HepG2 (cell line): ENCODE data around the gene ZDHHC21. TPM values are rescaled to one million over a fixed set of nuclear protein-coding genes. Genes with fewer than 3 reads are reported as not detected.

Source experiments
- ATAC-seq: fragments of 200-7000 bp; cut with Tn5 transposase; 3 replicates; pipeline ENCODE4 v1.9.1; 2020; ENCODE audit warnings: mild to moderate bottlenecking, moderate library complexity
- BruUV-seq: library from RNA; stranded (reverse); fragments of 400-500 nt; replicated peaks from 2 replicates; lab custom pipeline; 2021; lab: Mats Ljungman, UMichigan
- CTCF ChIA-PET: fragments of 300-600 bp; formaldehyde crosslinking; extraction: SDS; loops from one replicate; lab custom pipeline; 2021; ENCODE audit warnings: low total read pairs, inconsistent platforms, low intra/inter-chr PET ratio; lab: Yijun Ruan, JAX
- POLR2A ChIA-PET: fragments of 350-600 bp; sonication (Branson Sonifier 250); formaldehyde crosslinking; loops from one replicate; lab custom pipeline; 2020; ENCODE audit warnings: antibody characterized with exemption, inconsistent platforms; lab: Yijun Ruan, JAX
- DNase-seq: peaks from one replicate; pipeline ENCODE4 v3.0.0-alpha.2; 2015; ENCODE audit warnings: low spot score
- FAIRE-seq: peaks from 3 replicates; lab custom pipeline; 2011; peaks lifted over from hg19 to GRCh38; lab: Jason Lieb, UNC
- H2AFZ ChIP-seq: one replicate; pipeline ENCODE4 v1.6.1; 2011; ENCODE audit warnings: low read length, inconsistent platforms
- H3K27ac ChIP-seq: fragments of 300-600 bp; 3 replicates; pipeline ENCODE4 v1.8.0; 2011; ENCODE audit warnings: mixed run types, mild to moderate bottlenecking, mixed read lengths, low read length, inconsistent platforms; ENCODE audit not compliant: insufficient read depth; ENCODE audit errors: extremely low read length
- H3K27me3 ChIP-seq, 2 experiments: fragments of 200-600 bp in 1 of 2; 2 replicates in 1 of 2; 3 replicates in 1 of 2; pipeline versions ENCODE4 v1.6.0 to v1.8.0; 2011; ENCODE audit warnings: low read length in 2 of 2, mild to moderate bottlenecking in 2 of 2, moderate library complexity in 2 of 2, inconsistent platforms in 1 of 2; ENCODE audit not compliant: insufficient read depth in 2 of 2, control insufficient read depth in 1 of 2
- H3K36me3 ChIP-seq, 2 experiments: fragments of 200-600 bp in 1 of 2; replicated peaks in 1 of 2; 2 replicates in 1 of 2; 3 replicates in 1 of 2; pipeline versions ENCODE4 v1.5.1 to v1.8.0; 2011; ENCODE audit warnings: low read length in 2 of 2, inconsistent platforms in 1 of 2; ENCODE audit not compliant: insufficient read depth in 2 of 2, control insufficient read depth in 1 of 2
- H3K4me1 ChIP-seq: 2 replicates; pipeline ENCODE4 v1.5.1; 2012; ENCODE audit warnings: low read length, inconsistent platforms; ENCODE audit not compliant: insufficient read depth
- H3K4me2 ChIP-seq: 2 replicates; pipeline ENCODE4 v1.6.0; 2011; ENCODE audit warnings: low read depth, low read length, inconsistent platforms
- H3K4me3 ChIP-seq, 3 experiments: fragments of 200-600 bp in 1 of 3; sonication (generic), shearing (Covaris generic) in 1 of 3; replicated peaks in 1 of 3; 2 replicates each; pipeline ENCODE4 v1.5.1; 2011 to 2016; ENCODE audit warnings: low read length in 3 of 3, inconsistent platforms in 2 of 3, low read depth in 2 of 3, mild to moderate bottlenecking in 2 of 3, control low read depth in 1 of 3, mixed read lengths in 1 of 3; ENCODE audit not compliant: insufficient read depth in 1 of 3
- H3K79me2 ChIP-seq: one replicate; pipeline ENCODE4 v1.6.1; 2011; ENCODE audit warnings: low read length, inconsistent platforms; ENCODE audit not compliant: insufficient read depth
- H3K9ac ChIP-seq: 2 replicates; pipeline ENCODE4 v1.6.0; 2011; ENCODE audit warnings: mild to moderate bottlenecking, low read depth, low read length, inconsistent platforms; ENCODE audit not compliant: insufficient read depth
- H3K9me3 ChIP-seq: 2 replicates; pipeline ENCODE4 v1.5.1; 2012; ENCODE audit warnings: mild to moderate bottlenecking, low read length
- H4K20me1 ChIP-seq: 2 replicates; pipeline ENCODE4 v1.6.0; 2011; ENCODE audit warnings: inconsistent platforms, mild to moderate bottlenecking, low read length, moderate library complexity; ENCODE audit not compliant: insufficient read depth
- CREB1 ChIP-seq, 2 experiments: fragments of 450-650 bp in 1 of 2; IDR thresholded peaks; 2 replicates each; pipeline ENCODE4 v1.6.1; 2016 to 2017; ENCODE audit warnings: control low read depth in 1 of 2, mild to moderate bottlenecking in 1 of 2, missing compliant biosample characterization in 1 of 2, missing genetic modification characterization in 1 of 2
- MNT ChIP-seq: fragments of 450-650 bp; IDR thresholded peaks from 2 replicates; pipeline ENCODE4 v1.6.1; 2016
- NR3C1 ChIP-seq: sonication (generic); formaldehyde crosslinking; IDR thresholded peaks from 2 replicates; pipeline ENCODE4 v1.4.0; 2020; ENCODE audit warnings: missing genetic modification reagents
- RBM22 ChIP-seq: fragments of 200-400 bp; formaldehyde crosslinking; optimal IDR thresholded peaks from 2 replicates; pipeline ENCODE3; 2017; ENCODE audit warnings: mild to moderate bottlenecking, low read length, moderate library complexity
- ZFP62 ChIP-seq: sonication (generic); formaldehyde crosslinking; IDR thresholded peaks from 2 replicates; pipeline ENCODE4 v1.4.0; 2020; ENCODE audit warnings: missing genetic modification reagents
- ZNF354B ChIP-seq: sonication (generic); formaldehyde crosslinking; IDR thresholded peaks from 2 replicates; pipeline ENCODE4 v1.8.0; 2022; ENCODE audit warnings: mild to moderate bottlenecking, missing genetic modification reagents
- ZNF557 ChIP-seq: sonication (generic); formaldehyde crosslinking; IDR thresholded peaks from 2 replicates; pipeline ENCODE4 v1.4.0; 2020; ENCODE audit warnings: missing genetic modification reagents
- ZNF580 ChIP-seq: IDR thresholded peaks from 2 replicates; pipeline ENCODE4 v1.6.1; 2016; ENCODE audit warnings: low read depth, borderline replicate concordance
- WGBS: methylation state at CpG from one replicate; pipeline ENCODE4 v1.1.6; 2017; ENCODE audit warnings: low lambda C conversion rate; 5-methylcytosine and 5-hydroxymethylcytosine counted together
- in situ Hi-C: cut with HindIII; loops from 2 replicates; pipeline ENCODE4 v1.10.0; 2017; ENCODE audit warnings: low pct_unique_long_range_greater_than_20kb; ENCODE audit not compliant: extremely low pct_ligation_motif_present
- intact Hi-C: fragments of 100-400 bp; cut with micrococcal nuclease; formaldehyde crosslinking; loops from one replicate; pipeline ENCODE4 v1.10.0; 2022; ENCODE audit not compliant: unreplicated experiment
- polyA plus RNA-seq, 8 experiments: library from polyadenylated mRNA; depleted of rRNA in 3 of 8; stranded (reverse) in 7 of 8; unstranded in 1 of 8; fragments of >200 nt; fragmentation: Illumina TruSeq in 4 of 8; extraction: Trizol in 4 of 8; gene quantifications; 2 replicates each; pipeline versions ENCODE4 v1.2.1 to v1.2.3, GENCODE V29; 2011 to 2016; ENCODE audit warnings: low read depth in 4 of 8, missing spikeins in 1 of 8, mixed read lengths in 1 of 8; ENCODE audit not compliant: insufficient read depth in 1 of 8
- total RNA-seq, 5 experiments: library from RNA; depleted of rRNA; stranded (reverse); fragments of >200 nt; fragmentation: Illumina TruSeq; extraction: Trizol; gene quantifications; 2 replicates each; pipeline ENCODE4 v1.2.3, GENCODE V29; 2016; ENCODE audit warnings: low read depth in 1 of 5
- TF ChIP-seq, protein P1 (sequence below), 2 experiments: fragments of 450-650 bp in 1 of 2; sonication (generic) in 1 of 2; formaldehyde crosslinking; IDR thresholded peaks; 2 replicates each; pipeline versions ENCODE4 v1.5.0 to v1.8.0; 2020 to 2022; ENCODE audit warnings: mild to moderate bottlenecking in 1 of 2, missing genetic modification reagents in 1 of 2

The ZDHHC21 gene
- total and polyA plus RNA-seq, 2 of the 13 experiments (the other 11 are each of a cell fraction or from before 2014, with no cell fraction given) = 2.4 to 3.7 TPM

DNA sequence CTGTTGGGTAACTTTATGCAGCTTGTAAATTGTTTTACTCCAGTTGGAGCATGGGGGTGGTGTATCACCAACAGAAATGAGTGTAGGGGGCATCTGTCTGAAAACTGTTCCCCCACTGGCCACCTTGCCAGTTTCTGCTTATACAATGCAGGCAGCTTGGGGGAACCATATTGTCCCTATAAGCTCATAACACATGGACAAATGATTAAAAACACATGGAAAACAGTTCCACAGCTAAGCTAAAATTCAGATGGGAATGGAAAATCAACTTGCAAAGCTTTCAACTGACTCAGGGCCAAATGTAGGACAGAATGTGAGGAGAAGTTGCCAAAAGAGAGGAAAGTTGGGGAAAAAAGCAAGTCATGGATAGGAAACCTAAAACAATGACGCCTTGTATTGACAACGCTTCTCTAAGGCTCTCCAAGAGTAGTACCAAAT lies 37.2 kb upstream of the ZDHHC21 start:
- WGBS = 72% methylated on average over 2 of the region's 2 CpGs
- Histone ChIP-seq H3K4me3 (no peak overlapping the region), H2AFZ (no peak overlapping the region), H3K9ac (no peak overlapping the region), H3K27me3 (no peaks in the 10 kb centered on the region), H3K27ac (no peak overlapping the region), H3K36me3 (peaks cover 2 to 8% of the 10 kb centered on the region in 2 experiments), H4K20me1 (no peaks in the 10 kb centered on the region), H3K79me2 (no peaks in the 10 kb centered on the region), H3K4me1 (no peaks in the 10 kb centered on the region), H3K9me3 (no peaks in the 10 kb centered on the region), H3K4me2 (no peak overlapping the region)
- POLR2A ChIA-PET = no interaction called here
- no peak for ATAC-seq
- in situ Hi-C loops = no loop called here
- TF ChIP-seq MNT = peak; percentile 61
- peak; percentile 53 for TF ChIP-seq RBM22
- TF ChIP-seq ZFP62 (CRISPR knock-in tag) = no peak
- CTCF ChIA-PET = no interaction called here
- intact Hi-C loops = no loop called here
- DNase-seq = no peak
- no peak for FAIRE-seq
- BruUV-seq = no TSS peak

DNA sequence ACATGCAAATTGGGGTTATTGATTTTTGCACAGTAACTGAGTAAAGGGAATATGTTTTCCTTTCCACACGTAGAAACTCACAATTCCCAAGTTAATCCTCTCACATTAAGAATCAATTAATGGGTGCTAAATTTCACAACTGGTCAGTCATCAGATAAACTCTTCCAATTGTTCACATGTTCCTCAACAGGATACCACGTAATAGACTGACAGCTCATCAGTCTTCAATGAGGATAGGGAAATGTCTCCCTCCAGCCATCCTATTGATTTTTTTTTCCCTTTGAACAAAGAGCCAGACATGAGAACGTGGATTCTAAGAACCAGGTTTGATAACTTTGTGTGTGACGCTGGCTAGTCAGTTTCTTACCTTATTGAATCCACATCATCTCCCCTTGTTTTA lies 30.1 kb upstream of the ZDHHC21 start:
- Histone ChIP-seq H3K4me3 (no peak overlapping the region), H2AFZ (no peak overlapping the region), H3K79me2 (no peaks in the 10 kb centered on the region), H3K4me1 (no peaks in the 10 kb centered on the region), H3K9ac (no peak overlapping the region), H3K27me3 (peaks cover 2 to 10% of the 10 kb centered on the region in 2 experiments; a peak in 4 of 5 replicates), H3K9me3 (no peaks in the 10 kb centered on the region), H3K27ac (no peak overlapping the region), H3K36me3 (no peaks in the 10 kb centered on the region), H3K4me2 (no peak overlapping the region), H4K20me1 (no peaks in the 10 kb centered on the region; the same call in 1 of the 2 replicates)
- 0% methylated on average over 4 of the region's 4 CpGs for WGBS
- TF ChIP-seq ZNF580 (CRISPR knock-in tag) (no peak), ZNF354B (CRISPR knock-in tag) (no peak), ZNF557 (CRISPR knock-in tag) (no peak), NR3C1 (no peak), CREB1 (IDR thresholded peaks at IDR 0.05) (peak; percentile 17; the same call in 1 of the 2 replicates), CREB1 (CRISPR knock-in tag; IDR thresholded peaks at IDR 0.05) (no peak)
- TF ChIP-seq, protein P1, sequence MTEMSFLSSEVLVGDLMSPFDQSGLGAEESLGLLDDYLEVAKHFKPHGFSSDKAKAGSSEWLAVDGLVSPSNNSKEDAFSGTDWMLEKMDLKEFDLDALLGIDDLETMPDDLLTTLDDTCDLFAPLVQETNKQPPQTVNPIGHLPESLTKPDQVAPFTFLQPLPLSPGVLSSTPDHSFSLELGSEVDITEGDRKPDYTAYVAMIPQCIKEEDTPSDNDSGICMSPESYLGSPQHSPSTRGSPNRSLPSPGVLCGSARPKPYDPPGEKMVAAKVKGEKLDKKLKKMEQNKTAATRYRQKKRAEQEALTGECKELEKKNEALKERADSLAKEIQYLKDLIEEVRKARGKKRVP (CRISPR knock-in tag; IDR thresholded peaks at IDR 0.05) = no peak
- POLR2A ChIA-PET = no interaction called here
- FAIRE-seq = no peak
- no TSS peak for BruUV-seq
- in situ Hi-C loops (no loop called here), intact Hi-C loops (no loop called here)
- ATAC-seq = no peak
- CTCF ChIA-PET = no interaction called here
- no peak for DNase-seq
